ENCODE results near the gene RPL36. TPM values are rescaled to one million over a fixed set of nuclear protein-coding genes. Genes with fewer than 3 reads are reported as not detected.

Gene RPL36
- total RNA-seq, 6 experiments from 2014 or later, result 232 to 283 (median 251) TPM

GRCh38 chr19:5674714-5675113, 15.4 kb upstream of the RPL36 start:
- no peaks in the 10 kb centered on the region for H3K9me3 ChIP-seq
- intact Hi-C loops (cut with DNase I), result loop anchor here (5.0 to 10.0 kb wide), 2 partner anchors 47 to 60 kb away; no protein-coding TSS in a partner anchor
- H3K27ac ChIP-seq, result no peak overlapping the region
- H3K4me3 ChIP-seq, result no peak overlapping the region
- no peaks in the 10 kb centered on the region for H3K27me3 ChIP-seq
- H3K36me3 ChIP-seq, result peaks cover 0 to 6% (median 0%) of the 10 kb centered on the region in 4 donors
- ATAC-seq, result no peak
- peaks cover 0 to 5% (median 0%) of the 10 kb centered on the region in 4 donors for H3K4me1 ChIP-seq
- WGBS (ENCODE audit: insufficient coverage, low coverage, low lambda C conversion rate, missing lambda C conversion rate), result 100% methylated on average over 3 of the region's 5 CpGs
- TF ChIP-seq POLR2A (IDR thresholded peaks at IDR 0.05), result no peak
- no peak for TF ChIP-seq CTCF (IDR thresholded peaks at IDR 0.05)
- DNase-seq, result no peak

GRCh38 chr19:5676105-5676771, 13.9 kb upstream of the RPL36 start:
- Histone ChIP-seq H3K4me3 (no peak overlapping the region), H3K9me3 (no peaks in the 10 kb centered on the region), H3K36me3 (no peaks in the 10 kb centered on the region), H3K27ac (no peak overlapping the region), H3K4me1 (peaks cover 0 to 6% (median 0%) of the 10 kb centered on the region in 4 donors), H3K27me3 (no peaks in the 10 kb centered on the region)
- no peak for ATAC-seq
- intact Hi-C loops (cut with DNase I), result loop anchor here in 1 of 2 donors (10.0 kb wide), 1 partner anchor 61 kb away; no protein-coding TSS in a partner anchor
- 73% methylated on average over 3 of the region's 17 CpGs for WGBS (ENCODE audit: insufficient coverage, low coverage, low lambda C conversion rate, missing lambda C conversion rate)
- TF ChIP-seq CTCF (IDR thresholded peaks at IDR 0.05), result no peak
- TF ChIP-seq POLR2A (IDR thresholded peaks at IDR 0.05), result no peak
- no peak for DNase-seq

- ATAC-seq (no peak), DNase-seq (no peak)
- no peak for TF ChIP-seq POLR2A (IDR thresholded peaks at IDR 0.05)
- TF ChIP-seq CTCF (IDR thresholded peaks at IDR 0.05), result no peak
- Histone ChIP-seq H3K4me1 (peaks cover 0 to 6% (median 0%) of the 10 kb centered on the region in 4 donors), H3K4me3 (no peak overlapping the region), H3K27me3 (no peaks in the 10 kb centered on the region), H3K27ac (no peak overlapping the region), H3K9me3 (no peaks in the 10 kb centered on the region), H3K36me3 (no peaks in the 10 kb centered on the region)
- 70% methylated on average over 4 of the region's 13 CpGs for WGBS (ENCODE audit: insufficient coverage, low coverage, low lambda C conversion rate, missing lambda C conversion rate)
- intact Hi-C loops (cut with DNase I), result loop anchor here in 1 of 2 donors (10.0 kb wide), 1 partner anchor 62 kb away; no protein-coding TSS in a partner anchor
Observed at GRCh38 chr19:5676772-5677105, 13.4 kb upstream of the RPL36 start.

- no peaks in the 10 kb centered on the region for H3K36me3 ChIP-seq
- no peak overlapping the region for H3K27ac ChIP-seq
- intact Hi-C loops (cut with DNase I), result loop anchor here in 1 of 2 donors (10.0 kb wide), 1 partner anchor 62 kb away; no protein-coding TSS in a partner anchor
- H3K9me3 ChIP-seq, result no peaks in the 10 kb centered on the region
- ATAC-seq (no peak), DNase-seq (no peak)
- no peaks in the 10 kb centered on the region for H3K27me3 ChIP-seq
- H3K4me3 ChIP-seq, result no peak overlapping the region
- TF ChIP-seq POLR2A (IDR thresholded peaks at IDR 0.05), result no peak
- TF ChIP-seq CTCF (IDR thresholded peaks at IDR 0.05), result no peak
- WGBS (ENCODE audit: insufficient coverage, low coverage, low lambda C conversion rate, missing lambda C conversion rate), result 100% methylated on average over 1 of the region's 10 CpGs
- H3K4me1 ChIP-seq, result peaks cover 0 to 6% (median 0%) of the 10 kb centered on the region in 4 donors
Observed at GRCh38 chr19:5677136-5677535, 13.0 kb upstream of the RPL36 start.

Measured in right lobe of liver (tissue), 6 donors.